SK-N-SH (cell line): ENCODE data around the gene CLASRP.

Experiments
- CHD2 ChIP-seq: fragments of 150-350 bp; IDR thresholded peaks from 2 replicates; pipeline ENCODE4 v1.6.1; 2018; ENCODE audit warnings: low read length; ENCODE audit not compliant: partially characterized antibody
- RXRA ChIP-seq: IDR thresholded peaks from 2 replicates; pipeline ENCODE4 v1.4.0; 2012; ENCODE audit warnings: low read depth, mild to moderate bottlenecking, borderline replicate concordance

GRCh38 chr19:45061965-45062364 is 23.1 kb downstream of the CLASRP start:
- TF ChIP-seq CHD2 (no peak), RXRA (no peak)
